Nasal cavity respiratory epithelium epithelial cell of viscerocranial mucosa (primary cell): Measurements from ENCODE around the gene ILKAP. TPM values are rescaled to one million over a fixed set of nuclear protein-coding genes. Genes with fewer than 3 reads are reported as not detected.

ENCODE experiments used
- total RNA-seq: library from RNA; depleted of rRNA; stranded (reverse); fragments of >200 nt; gene quantifications from 2 replicates; pipeline ENCODE4 v1.2.3, GENCODE V29; 2014

The ILKAP gene, protein sequence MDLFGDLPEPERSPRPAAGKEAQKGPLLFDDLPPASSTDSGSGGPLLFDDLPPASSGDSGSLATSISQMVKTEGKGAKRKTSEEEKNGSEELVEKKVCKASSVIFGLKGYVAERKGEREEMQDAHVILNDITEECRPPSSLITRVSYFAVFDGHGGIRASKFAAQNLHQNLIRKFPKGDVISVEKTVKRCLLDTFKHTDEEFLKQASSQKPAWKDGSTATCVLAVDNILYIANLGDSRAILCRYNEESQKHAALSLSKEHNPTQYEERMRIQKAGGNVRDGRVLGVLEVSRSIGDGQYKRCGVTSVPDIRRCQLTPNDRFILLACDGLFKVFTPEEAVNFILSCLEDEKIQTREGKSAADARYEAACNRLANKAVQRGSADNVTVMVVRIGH
- 23.6 and 30.5 TPM in 2 replicates for total RNA-seq

GRCh38 chr2:238203094-238203972, at the start of gene ILKAP:
ILKAP (minus strand) TSS chr2:238203695; CDS start chr2:238203553, 142 bp downstream.

GRCh38 chr2:238239863-238240756, 36.6 kb upstream of the ILKAP start, which contains the start of gene HES6:
HES6 (minus strand) TSS chr2:238240038; CDS start chr2:238239905, 133 bp downstream.

DNA sequence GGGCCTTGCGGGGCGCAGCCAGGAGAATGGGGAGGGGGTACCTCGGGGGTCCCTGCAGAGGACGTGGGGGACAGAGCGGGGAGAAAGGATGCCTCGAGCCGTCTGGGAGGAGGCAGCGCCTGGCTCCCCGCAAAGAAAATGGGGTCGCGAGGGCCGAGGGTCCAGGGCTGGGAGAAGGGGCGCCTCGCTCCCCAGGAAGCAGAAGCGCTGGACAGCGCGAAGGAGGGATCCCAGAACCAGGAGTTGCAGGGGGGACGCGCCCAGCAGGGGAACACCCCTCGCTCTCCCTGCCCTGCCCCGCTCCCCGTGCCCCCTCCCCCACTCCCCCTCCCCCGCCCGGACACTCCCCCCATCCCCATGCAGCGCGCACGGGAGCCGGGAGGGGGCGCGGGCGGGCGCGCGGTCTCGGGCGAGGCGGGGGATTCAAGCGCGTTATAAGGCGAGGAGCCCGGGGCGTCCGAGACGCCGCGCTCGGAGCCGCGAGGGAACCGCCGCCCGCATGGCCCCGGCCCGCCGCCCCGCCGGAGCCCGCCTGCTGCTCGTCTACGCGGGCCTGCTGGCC, 44.9 kb downstream of the ILKAP start, which contains the start of gene ERFE:
ERFE (plus strand) TSS at position 462 of the 562 bp plus-strand sequence; CDS start at position 500, 38 bp downstream.

DNA sequence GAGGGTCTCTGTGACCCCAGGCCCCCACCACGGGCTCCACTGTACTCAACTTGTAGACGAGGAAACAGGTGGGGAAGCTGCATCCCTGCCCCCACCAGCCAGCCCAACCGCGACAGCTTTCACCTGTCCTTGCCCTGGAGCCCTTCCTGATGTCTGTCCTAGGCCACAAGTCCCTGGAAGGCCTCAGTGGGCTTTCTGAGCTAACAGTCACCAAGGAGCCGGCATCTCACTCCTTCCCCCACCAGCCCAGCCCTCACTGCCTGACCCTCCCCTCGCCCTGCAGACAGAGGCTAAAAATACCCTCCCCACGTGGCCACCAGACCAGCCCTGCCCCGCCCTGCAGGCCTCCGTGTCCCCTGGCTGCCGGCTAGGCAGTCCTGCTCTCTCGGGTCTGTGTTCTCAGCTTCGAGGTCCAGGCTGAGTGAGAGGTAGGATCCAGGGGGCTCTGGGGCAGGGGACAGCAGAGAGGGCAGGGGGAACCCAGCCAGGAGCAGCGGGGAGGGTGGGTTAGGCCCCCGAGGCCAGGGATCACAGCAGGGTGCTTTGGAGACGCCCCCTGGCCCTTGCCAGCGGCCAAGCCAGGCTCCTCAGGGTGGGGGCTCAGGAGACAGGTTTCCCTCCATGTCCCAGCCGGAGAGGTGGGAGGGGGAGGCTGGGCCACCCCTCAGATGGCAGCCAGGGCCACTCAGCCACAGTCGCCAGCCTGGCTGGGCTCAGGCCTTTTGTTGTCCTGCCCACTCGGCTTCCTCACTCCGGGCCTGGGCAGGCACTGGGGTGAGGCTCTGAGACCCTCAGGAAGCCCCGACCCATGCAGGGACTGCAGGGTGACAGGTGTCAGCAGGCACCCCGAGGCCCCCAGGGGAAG, 64.9 kb downstream of the ILKAP start, which contains the start of gene KLHL30:
KLHL30 (plus strand) TSS at position 338 of the 865 bp plus-strand sequence. CDS start 2,087 bp downstream, outside the sequence.

Other genes with a start within 250 kb of the ILKAP start
- gene UBE2F, start 236.7 kb downstream of the ILKAP start, total RNA-seq, result 78.9 and 81.8 TPM in 2 replicates
- 19.5 and 25.4 TPM in 2 replicates for gene SCLY, start 142.7 kb downstream of the ILKAP start, total RNA-seq
- gene ESPNL, start 103.4 kb downstream of the ILKAP start, total RNA-seq, result under 0.01 and 0.14 TPM in 2 replicates
- gene KLHL30, start 65.0 kb downstream of the ILKAP start, total RNA-seq, result 0.34 and 0.36 TPM in 2 replicates
- 3.2 and 3.8 TPM in 2 replicates for gene ERFE, start 44.7 kb downstream of the ILKAP start, total RNA-seq
- 3.4 and 23.2 TPM in 2 replicates for gene HES6, start 36.3 kb upstream of the ILKAP start, total RNA-seq
- gene PER2, start 84.9 kb upstream of the ILKAP start, total RNA-seq, result 11.3 and 20.5 TPM in 2 replicates
- 8.5 and 18.9 TPM in 2 replicates for gene TRAF3IP1, start 116.8 kb upstream of the ILKAP start, total RNA-seq
- gene ASB1, start 223.2 kb upstream of the ILKAP start, total RNA-seq, result 21.3 and 41.7 TPM in 2 replicates